NCI-H69 (cell line): ENCODE data around the gene SORCS2.

Source experiments
- DNase-seq: peaks from one replicate; lab custom pipeline; 2025; lab: John Stamatoyannopoulos, UW

SORCS2 gene

GRCh38 chr4:7393601-7394575, 201.6 kb downstream of the SORCS2 start:
- DNase-seq: no peak

DNA sequence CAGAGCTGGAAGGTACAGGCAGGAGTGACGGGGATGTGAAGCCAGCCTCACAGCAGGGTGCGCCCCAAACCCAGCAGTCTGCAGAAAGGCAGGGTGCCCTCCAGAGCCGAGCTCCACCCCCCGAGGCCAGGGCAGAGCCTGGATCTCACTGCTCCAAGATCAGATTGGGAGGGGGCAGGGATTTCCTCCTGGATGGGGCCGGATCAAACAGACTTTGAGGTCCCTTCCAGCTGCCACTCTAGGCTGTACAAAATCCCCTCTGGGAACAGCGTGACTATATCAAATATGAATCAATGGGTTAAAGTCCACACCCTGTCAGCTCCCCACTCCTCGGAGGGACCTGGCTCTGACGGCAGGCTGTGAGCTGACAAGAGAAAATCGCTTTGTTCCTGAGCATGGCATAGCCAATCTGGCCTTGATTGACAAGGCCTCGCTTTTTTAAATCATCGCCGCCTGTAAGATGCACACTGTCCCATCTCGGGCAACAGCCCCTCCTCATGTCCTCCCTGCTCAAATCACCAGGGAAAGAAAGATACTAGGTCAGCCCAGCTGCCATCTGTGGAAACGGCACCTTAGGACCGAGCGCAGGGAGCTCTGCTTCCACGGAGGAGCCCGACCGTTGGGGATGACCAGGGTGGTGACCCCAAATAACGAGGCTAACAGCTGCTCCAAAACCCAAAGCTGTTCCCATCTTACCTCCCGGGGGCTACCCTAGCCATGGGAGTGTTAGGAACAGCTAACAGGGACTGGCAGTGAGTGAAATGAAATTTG, 202.5 kb downstream of the SORCS2 start:
- no peak for DNase-seq

DNA sequence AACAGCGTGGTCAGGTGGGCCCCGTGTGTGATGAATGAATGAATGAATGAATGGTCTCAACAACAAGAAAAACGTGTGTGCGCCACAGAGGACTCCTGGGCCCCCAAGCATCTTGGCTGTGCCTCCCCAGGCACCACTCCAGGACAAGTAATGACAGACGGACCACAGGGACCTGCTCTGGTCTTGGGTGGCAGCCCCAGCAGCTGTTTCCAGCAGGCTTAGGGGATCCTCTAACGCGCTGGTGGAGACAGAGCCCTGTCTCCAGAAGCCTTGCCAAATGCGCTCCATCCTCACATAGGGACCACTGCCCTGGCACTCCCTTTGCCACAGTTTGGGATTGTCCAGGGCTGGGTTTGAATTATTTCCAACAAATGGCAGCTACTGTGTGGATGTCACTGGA, 203.3 kb downstream of the SORCS2 start:
- DNase-seq: no peak

DNA sequence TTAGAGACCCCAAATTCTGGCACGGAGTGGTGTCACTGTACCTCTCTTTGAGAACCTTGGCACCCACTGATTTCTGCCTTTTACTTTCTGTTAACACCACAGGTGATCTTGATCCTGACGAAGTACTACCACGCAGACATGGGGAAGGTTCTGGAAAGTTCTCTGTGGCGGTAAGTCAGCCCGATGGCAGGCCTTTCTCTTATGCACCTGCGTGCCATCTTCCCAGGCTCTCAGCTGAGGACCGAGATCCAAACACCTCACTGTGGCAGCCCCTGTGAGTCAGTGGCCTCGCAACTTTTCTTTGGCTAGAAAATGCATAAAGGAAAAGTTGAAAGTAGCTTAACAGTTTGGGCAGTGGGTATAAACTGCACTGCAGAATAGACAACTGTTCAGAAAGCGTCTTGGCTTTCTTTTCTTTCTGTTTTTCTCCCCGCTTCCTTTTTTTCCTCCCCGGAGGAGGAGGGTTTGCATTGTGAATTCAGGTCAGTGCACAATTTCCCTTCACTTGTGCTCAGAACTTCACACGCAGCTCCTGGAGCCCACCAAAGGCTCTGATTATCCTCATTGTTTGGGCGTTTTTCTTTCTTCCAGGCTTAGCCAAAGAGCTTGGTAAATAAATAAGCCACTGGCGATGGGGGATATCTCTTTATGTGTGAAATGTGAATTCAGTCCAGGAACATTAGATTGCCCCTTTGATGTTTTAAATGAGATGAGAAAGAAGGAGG, 204.0 kb downstream of the SORCS2 start:
- no peak for DNase-seq

GRCh38 chr4:7397206-7398103, 205.1 kb downstream of the SORCS2 start:
- no peak for DNase-seq

- DNase-seq: peak; percentile 73
Observed at GRCh38 chr4:7398104-7398423, 205.7 kb downstream of the SORCS2 start.

DNA sequence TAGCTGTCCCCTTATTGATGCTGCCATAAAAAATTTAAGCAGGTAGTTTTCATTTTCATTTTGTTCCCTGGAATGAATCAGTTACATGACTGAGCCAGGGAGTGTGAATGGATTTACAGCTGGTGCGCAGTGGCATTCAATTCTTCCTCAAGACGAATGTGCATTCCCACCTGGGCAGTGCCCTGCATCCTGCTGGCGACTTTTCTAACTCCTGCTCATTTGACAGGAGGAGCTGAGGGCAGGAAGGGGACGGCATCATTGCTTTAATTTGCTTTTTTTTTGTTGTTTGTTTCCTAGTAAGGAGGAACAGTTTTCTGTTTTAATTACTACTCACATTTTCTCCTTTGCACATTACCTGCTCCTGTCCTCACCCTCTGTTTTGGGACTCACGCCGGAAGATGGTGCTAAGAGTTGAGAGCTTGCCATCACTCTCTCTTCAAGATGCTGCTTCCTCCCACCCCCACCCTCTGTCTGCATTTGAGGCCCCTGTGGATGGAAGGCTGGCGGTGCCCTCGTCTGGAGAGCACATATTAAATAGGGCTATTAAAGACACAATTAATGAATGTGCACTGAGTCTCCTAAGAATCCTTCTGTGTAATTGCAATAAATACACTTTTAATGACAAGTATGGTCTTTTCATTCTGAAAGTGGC, 206.6 kb downstream of the SORCS2 start:
- no peak for DNase-seq

GRCh38 chr4:7399440-7400234, 207.3 kb downstream of the SORCS2 start:
- no peak for DNase-seq

- DNase-seq: no peak
Observed at GRCh38 chr4:7400671-7401298, 208.4 kb downstream of the SORCS2 start.

GRCh38 chr4:7402526-7402925, 210.2 kb downstream of the SORCS2 start:
- no peak for DNase-seq

DNA sequence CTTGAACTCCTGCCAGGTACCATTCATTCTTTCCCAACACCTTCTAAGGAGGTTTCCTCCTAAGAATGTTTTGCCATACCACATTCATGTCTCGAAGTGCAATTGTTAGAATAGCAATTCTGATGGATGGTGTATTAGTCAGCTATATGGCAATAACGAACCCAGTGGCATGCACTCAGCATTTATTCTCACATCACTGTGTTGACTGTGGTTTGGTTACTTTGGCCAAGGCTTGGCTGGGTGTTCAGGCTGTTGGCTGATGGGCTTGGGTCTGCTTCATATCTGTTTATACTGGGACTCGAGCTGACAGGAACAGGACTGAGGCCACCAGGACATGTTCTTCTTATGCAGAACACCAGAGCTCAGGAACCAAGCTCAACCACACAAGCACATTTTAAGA, 210.7 kb downstream of the SORCS2 start:
- DNase-seq: no peak

- no peak for DNase-seq
Observed at GRCh38 chr4:7408166-7408565, 215.8 kb downstream of the SORCS2 start.

DNA sequence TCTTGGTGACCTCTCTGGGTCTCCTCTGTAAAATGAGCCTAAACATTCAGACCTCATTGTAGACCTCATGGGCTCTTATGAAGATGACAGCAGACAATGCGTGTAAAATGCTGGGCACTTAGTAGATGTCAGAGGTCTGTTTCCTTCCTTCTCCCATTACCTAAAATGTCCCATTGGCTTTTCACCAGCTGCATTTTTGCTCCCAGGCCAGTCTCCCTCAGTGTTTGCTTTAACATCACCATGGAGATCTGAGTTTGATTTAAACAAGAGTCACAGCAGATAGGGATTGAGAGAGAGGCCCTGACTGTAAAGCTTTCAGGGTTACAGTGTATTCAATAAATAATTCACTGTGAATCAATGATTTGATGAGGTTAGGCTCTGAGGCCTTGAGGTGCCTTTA, 218.1 kb downstream of the SORCS2 start:
- DNase-seq: peak; percentile 9

DNA sequence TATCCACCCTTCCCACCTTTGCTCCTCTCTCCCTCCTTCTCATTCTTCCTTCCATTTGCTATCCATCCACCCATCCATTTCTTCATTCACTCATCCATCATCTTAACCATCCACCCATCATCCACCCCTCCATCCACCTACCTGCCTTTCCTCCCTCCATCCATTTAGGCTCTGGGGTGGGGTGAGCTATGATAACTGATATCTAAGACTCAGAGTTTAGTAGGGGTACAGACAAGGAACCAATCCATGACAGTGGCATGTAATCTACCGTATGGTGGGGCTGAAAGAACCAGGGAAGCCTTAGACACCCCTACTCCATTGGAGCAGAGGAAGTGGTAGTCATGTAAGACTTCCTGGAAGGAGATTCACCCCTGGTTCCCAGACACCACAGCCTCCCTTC, 219.2 kb downstream of the SORCS2 start:
- DNase-seq: no peak

- DNase-seq: no peak
Observed at GRCh38 chr4:7411896-7412553, 219.7 kb downstream of the SORCS2 start.

DNA sequence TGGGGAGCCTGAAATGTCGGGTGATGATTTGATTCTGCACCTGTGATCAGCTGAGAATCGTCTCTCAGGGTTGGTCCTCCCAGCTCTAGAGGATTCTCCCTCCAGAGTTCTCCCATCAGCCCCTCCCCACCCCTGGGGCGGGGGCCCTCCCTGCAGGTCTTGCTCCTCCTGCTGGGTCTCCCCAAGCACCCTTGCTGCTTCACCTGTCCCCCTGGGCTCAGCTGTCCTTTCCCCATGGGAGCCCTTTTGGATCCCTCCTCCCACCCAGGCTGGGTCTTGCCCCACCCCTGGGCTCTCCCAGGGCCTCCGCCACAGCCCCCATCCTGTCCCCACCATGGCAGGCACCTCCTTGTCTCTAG, 220.2 kb downstream of the SORCS2 start:
- DNase-seq: no peak

GRCh38 chr4:7414046-7414445, 221.7 kb downstream of the SORCS2 start:
- no peak for DNase-seq

- no peak for DNase-seq
Observed at GRCh38 chr4:7414736-7415510, 222.6 kb downstream of the SORCS2 start.
